GM21723 (cell line): Measurements from ENCODE around the gene SEMA6B.
"Not testable (repeated sequence)": the region's sequence is repeated elsewhere in the genome, so short reads cannot be mapped to it uniquely, and the experiment has no call there.

ENCODE experiments used
- ATAC-seq: cut with Tn5 transposase; IDR thresholded peaks from one replicate; pipeline ENCODE4 v1.9.1; 2021; ENCODE audit warnings: mild to moderate bottlenecking, moderate library complexity; ENCODE audit not compliant: unreplicated experiment

Gene SEMA6B

DNA sequence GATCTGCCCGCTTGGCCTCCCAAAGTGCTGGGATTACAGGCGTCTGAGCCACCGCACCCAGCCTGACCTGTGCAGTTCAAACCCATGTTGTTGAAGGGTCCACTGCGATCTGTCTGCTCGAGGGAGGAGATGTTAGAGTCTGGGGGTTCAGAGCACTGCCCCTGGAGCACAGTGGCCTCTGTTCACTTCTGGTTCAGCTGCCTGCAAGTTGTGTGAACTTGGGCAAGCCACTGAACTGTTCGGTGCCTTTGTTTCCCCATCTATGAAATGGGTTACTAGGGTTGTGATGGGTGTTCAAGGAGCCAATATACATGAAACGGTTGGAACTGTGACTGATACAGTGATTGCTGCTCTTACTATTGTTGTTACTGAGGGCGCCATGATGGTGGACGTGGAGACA is 26.1 kb downstream of the SEMA6B start:
- no peak for ATAC-seq

- no peak for ATAC-seq
These were observed 27.8 kb downstream of the SEMA6B start for GRCh38 chr19:4531562-4532165.

- ATAC-seq, result no peak
These were observed 29.5 kb downstream of the SEMA6B start for GRCh38 chr19:4529924-4530522.

DNA sequence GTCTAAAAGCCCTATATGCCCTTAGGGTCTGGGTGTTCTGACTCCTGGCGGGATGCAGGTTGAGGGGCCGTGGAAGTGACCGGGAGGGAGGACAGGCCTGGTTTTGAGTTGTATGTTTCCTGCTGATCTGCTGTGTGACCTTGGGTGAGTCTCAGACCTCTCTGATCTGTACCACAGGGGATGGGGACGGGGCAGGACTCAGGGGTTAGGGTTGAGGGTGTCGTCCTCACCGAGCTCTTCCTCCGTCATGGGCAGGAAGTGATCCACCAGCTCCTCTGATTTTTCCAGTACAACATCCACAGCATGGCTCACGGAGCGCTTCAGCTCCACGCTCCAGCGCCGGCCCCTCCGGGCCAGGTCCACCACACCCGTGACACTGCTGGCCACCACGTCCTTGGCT is 30.6 kb downstream of the SEMA6B start:
- no peak for ATAC-seq

- ATAC-seq, result not testable (repeated sequence)
These were observed 32.1 kb downstream of the SEMA6B start for GRCh38 chr19:4527377-4527776.

GRCh38 chr19:4525563-4526002 is 33.9 kb downstream of the SEMA6B start:
- no peak for ATAC-seq

DNA sequence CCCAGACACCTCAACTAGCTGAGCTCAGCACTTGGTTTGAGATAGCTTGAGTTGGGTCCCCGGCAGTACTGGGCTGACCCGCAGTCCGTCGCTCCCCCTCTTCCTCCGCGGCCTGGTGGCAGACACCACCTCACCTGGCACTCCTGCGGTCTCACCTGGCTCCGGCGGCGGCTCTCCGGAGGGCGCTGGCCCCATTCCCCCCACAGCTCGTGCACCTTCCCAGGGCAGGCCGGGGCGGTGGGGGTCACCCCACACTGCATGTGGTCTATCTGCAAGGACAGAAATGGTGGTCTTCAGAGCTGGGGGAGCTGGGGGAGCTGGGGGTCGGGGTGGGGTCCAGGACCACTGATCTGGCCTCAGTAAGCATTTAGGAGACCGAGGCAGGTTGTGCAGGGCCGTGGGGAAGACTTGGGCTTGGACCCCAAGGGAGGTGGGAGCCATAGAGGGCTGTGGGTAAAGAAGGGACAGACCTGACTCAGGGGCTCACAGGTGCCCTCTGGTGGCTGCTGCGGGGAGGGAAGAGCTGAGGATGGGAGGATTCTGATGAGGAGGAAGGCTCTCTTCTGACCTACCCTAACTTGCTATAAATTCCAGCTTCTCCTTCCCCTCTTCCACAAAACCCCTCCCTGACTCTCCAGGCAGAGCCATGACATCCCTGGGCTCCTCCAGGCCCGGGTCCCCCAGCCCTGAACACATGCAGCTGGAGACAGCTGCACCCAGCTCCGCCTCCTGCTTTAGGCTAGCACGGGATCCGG is 34.5 kb downstream of the SEMA6B start:
- no peak for ATAC-seq

DNA sequence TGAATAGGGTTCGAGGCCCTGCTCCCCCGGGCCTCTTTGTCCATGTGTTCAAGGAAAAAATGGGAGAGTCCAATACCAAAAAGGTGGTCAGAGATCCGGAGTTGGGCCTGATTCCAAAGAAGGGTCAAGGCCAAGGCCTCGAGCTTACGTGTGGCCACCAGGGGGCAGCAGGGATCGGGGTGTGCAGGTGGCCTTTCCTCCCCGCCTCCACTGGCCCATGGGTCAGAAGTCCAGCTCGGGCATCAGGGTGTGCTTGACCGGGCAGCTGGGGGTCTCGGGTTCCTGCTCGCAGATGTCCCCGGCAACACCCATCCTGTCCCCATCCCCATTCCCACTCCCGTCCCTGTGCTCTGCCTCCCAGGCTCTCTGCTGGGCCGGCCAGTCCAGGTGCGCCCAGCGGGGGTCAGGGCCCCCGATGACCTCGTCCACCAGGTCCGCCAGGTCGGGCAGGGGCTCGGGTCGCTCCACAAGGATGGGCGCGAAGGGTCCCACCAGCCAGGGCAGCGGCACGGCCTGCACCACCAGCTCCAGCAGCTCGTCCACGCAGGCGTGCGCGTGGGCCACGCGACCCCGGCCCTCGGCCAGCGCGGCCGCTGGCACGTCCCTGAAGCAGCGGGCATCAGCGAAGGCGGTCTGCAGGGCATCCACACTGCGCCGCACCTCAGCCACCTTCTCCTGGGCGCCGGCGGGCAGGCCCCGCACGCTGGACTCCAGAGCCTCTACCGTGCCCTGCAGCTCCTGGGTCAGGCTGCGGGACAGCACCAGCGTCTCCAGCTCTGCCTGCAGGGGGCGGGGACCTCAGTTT is 36.0 kb downstream of the SEMA6B start:
- ATAC-seq, result no peak

DNA sequence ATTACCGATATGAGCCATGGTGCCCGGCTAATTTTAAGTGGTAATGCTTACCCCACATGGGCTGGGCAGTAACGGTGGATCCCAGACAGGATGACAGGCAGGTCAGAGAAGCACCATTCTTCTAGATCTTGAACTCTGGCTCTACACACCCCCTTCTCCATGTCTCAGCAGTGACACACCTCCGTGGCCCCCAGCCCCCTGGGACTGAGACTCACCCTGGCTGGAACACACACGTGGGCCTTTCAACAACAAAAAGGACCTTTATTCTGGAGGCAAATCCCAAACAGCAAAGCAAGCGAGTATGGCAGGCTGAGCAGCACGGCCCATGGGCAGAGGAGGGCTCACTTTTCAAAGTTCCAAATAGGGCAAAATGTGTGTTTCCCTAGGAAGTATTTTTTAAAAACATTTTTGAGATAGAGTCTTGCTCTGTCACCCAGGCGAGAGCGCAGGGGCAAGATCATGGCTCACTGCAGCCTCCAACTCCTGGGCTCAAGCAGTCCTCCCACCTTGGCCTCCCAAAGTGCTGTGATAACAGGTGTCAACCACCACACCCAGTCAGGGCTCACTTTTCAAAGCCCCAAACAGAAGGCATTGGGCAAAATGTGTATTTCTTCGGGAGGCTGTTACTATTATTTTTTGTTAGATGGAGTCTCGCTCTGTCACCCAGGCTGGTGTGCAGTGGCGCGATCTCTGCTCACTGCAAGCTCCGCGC is 37.0 kb downstream of the SEMA6B start:
- no peak for ATAC-seq

DNA sequence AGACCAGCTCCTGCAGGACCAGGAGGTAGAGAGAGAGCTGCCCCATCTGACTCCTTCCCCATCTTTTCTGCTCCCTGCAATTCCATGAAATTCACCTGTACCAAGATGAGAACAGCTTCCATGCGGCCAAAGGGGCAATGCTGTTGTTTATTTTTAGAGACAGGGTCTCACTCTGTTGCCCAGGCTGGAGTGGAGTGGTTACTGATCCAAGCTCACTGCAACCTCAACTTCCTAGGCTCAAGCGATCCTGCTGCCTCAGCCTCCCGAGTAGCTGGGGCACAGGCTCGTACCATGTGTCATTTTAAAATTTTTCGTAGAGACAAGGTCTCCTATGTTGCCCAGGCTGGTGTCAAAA is 37.6 kb downstream of the SEMA6B start:
- no peak for ATAC-seq

DNA sequence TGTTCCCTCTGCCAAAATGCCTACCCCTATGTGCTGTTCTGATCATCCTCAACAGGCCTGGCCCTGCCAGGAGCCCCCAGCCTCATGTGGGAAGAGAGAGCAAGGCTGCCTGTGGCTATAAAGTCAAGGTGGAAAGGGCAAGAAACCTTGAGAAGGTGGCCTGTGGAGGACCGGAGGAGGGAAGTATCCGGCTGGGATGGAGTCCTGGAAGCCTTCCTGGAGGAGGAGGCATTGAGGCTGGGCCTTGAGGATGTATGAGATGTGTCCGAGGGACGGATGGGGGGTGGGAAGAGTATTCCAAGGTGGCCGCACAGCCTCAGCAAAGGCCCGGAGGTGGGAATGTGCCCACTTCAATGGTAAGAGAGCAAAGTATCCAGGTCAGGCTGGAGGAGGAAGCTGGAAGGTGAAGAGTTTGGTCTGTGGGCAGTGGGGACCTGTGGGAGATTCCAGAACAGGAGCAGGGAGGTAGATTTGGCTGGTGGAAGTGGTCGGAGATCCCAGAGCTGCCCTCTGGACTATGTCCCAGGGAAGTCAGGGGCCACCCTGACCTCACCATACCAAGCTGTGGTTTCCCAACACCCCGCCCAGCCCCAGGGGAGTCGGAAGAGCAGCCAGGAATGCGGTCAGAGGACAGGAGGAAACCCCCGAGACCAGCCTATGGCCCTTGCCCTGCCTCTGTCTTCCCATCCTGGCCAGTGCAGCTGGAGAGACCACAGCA is 38.2 kb downstream of the SEMA6B start:
- ATAC-seq, result no peak

DNA sequence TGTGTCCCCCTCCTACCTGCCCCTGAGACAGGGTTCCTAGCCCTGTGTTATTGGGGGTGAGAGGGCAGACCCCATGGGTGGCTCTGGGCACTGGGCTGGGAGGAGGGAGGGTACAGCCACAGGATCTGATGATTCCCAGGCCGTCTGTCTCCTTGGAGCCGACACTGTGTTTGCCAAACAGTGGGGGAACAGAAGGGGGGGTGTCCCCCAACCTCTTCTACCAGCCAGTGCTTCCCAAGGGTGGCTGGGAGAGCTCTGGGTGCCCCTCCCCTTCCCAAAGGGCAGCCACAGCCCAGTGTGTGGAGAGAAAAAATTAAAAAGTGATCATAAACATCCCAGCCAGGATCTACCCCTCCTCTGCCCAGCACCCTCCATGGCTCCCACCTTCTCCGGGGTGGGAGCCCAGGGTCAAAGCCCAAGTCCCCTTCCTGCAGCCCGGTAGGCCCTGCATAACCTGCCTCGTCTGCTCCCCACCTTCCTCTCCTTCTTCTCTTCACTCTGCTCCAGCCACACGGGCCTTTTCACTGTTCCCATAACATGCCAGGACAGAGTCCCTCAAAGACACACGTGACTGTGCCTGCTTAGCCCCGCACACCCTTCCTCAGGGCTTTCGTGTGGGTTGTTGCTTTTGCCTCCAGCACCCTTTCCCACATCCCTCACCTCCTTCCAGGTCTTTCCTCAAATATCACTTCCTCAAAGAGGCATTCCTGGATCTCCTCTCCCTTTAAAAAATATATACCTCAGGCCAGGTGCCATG is 39.8 kb downstream of the SEMA6B start:
- no peak for ATAC-seq

- ATAC-seq, result no peak
These were observed 40.4 kb downstream of the SEMA6B start for GRCh38 chr19:4519172-4519496.

- no peak for ATAC-seq
These were observed 40.9 kb downstream of the SEMA6B start, which contains the start of gene PLIN4 for GRCh38 chr19:4518345-4519171. Gene PLIN4 (minus strand): TSS chr19:4518486. CDS start chr19:4518272, 214 bp downstream.

- ATAC-seq, result no peak
These were observed 41.9 kb downstream of the SEMA6B start for GRCh38 chr19:4517451-4518057.

GRCh38 chr19:4516939-4517300 is 42.6 kb downstream of the SEMA6B start:
- ATAC-seq, result no peak

- no peak for ATAC-seq
These were observed 43.1 kb downstream of the SEMA6B start for GRCh38 chr19:4516199-4516938.

GRCh38 chr19:4515732-4516131 is 43.8 kb downstream of the SEMA6B start:
- ATAC-seq, result no peak
